Esophagus muscularis mucosa (tissue), 4 donors: Measurements from ENCODE around the gene S100A13. TPM values are rescaled to one million over a fixed set of nuclear protein-coding genes. Genes with fewer than 3 reads are reported as not detected.

Experiments
- DNase-seq: peaks from one replicate; pipeline ENCODE4 v3.0.0-alpha.2; 2017; ENCODE audit errors: extremely low spot score
- H3K27ac ChIP-seq, 4 donors: fragments of 200-600 bp; sonication (generic); replicated peaks in 1 of 4; 1 replicate in 3 of 4; 2 replicates in 1 of 4; pipeline ENCODE4 v1.5.1; 2016 to 2019; ENCODE audit warnings: mild to moderate bottlenecking in 1 of 4
- H3K27me3 ChIP-seq, 4 donors: fragments of 200-600 bp; sonication (generic); one replicate each; pipeline versions ENCODE4 v1.5.1 to v1.6.0; 2016 to 2019
- H3K36me3 ChIP-seq, 4 donors: fragments of 200-600 bp; sonication (generic); one replicate each; pipeline ENCODE4 v1.5.1; 2016 to 2019
- H3K4me1 ChIP-seq, 4 donors: fragments of 200-600 bp; sonication (generic); one replicate each; pipeline ENCODE4 v1.5.1; 2016 to 2019
- H3K4me3 ChIP-seq, 4 donors: fragments of 200-600 bp; sonication (generic); 1 replicate in 2 of 4; 2 replicates in 2 of 4; pipeline ENCODE4 v1.5.1; 2016 to 2019; ENCODE audit warnings: mild to moderate bottlenecking in 4 of 4, moderate library complexity in 1 of 4
- H3K9me3 ChIP-seq, 4 donors: fragments of 200-600 bp; sonication (generic); 1 replicate in 3 of 4; 2 replicates in 1 of 4; pipeline ENCODE4 v1.5.1; 2016 to 2019
- EP300 ChIP-seq: sonication (generic); formaldehyde crosslinking; IDR thresholded peaks from one replicate; pipeline ENCODE4 v1.6.1; 2017; ENCODE audit warnings: antibody characterized with exemption
- POLR2A ChIP-seq: fragments of 450-650 bp; IDR thresholded peaks from one replicate; pipeline ENCODE4 v1.6.1; 2017; ENCODE audit warnings: antibody characterized with exemption, moderate library complexity, mild to moderate bottlenecking, low read depth
- POLR2AphosphoS5 ChIP-seq, 2 donors: sonication (generic); formaldehyde crosslinking; IDR thresholded peaks; one replicate each; pipeline ENCODE4 v1.6.1; 2017; ENCODE audit warnings: antibody characterized with exemption in 2 of 2
- WGBS: methylation state at CpG from one replicate; pipeline ENCODE4 v1.1.5; 2018; 5-methylcytosine and 5-hydroxymethylcytosine counted together
- intact Hi-C: fragments of 100-400 bp; cut with DNase I; formaldehyde crosslinking; loops from one replicate; pipeline ENCODE4 v1.15.1; 2023
- total RNA-seq, 4 donors: library from RNA; depleted of rRNA; stranded (reverse); fragments of >200 nt; gene quantifications; one replicate each; pipeline versions ENCODE4 v1.1.0 to v1.2.1, GENCODE V29; 2016
- TF ChIP-seq, protein P1 (sequence below), 3 experiments: fragments of 200-600 bp in 2 of 3; fragments of 450-650 bp in 1 of 3; sonication (generic) in 2 of 3; IDR thresholded peaks; one replicate each; pipeline ENCODE4 v1.5.1; 2017 to 2019; ENCODE audit warnings: antibody characterized with exemption in 3 of 3, mild to moderate bottlenecking in 2 of 3, moderate library complexity in 1 of 3

The S100A13 gene
- total RNA-seq, 4 donors from 2014 or later: 71.3 to 84.7 (median 83.1) TPM

DNA sequence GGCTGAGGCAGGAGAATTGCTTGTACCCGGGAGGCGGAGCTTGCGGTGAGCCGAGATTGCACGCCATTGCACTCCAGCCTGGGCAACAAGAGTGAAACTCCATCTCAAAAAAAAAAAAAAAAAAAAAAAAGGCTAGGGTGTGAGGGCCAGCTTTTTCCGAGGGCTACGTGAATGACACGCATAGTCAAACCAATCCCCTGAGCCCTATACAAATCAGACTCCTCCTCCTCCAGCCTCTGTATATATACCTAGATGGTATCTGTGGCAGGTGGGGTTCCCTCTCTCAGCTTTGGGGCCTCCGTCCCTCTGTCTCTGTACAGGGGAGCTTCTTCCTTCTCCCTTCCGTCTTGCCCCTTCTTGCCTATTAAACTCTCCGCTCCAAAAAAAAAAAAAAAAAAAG, 21.1 kb downstream of the S100A13 start:
- Histone ChIP-seq H3K27me3 (no peaks in the 10 kb centered on the region), H3K36me3 (peaks cover 6 to 36% (median 29%) of the 10 kb centered on the region in 4 donors), H3K4me1 (peaks cover 31 to 44% (median 37%) of the 10 kb centered on the region in 4 donors), H3K27ac (no peak overlapping the region), H3K4me3 (no peak overlapping the region), H3K9me3 (no peaks in the 10 kb centered on the region)
- 93% methylated on average over 11 of the region's 11 CpGs for WGBS
- DNase-seq: no peak
- no peak for TF ChIP-seq EP300
- TF ChIP-seq, protein P1, sequence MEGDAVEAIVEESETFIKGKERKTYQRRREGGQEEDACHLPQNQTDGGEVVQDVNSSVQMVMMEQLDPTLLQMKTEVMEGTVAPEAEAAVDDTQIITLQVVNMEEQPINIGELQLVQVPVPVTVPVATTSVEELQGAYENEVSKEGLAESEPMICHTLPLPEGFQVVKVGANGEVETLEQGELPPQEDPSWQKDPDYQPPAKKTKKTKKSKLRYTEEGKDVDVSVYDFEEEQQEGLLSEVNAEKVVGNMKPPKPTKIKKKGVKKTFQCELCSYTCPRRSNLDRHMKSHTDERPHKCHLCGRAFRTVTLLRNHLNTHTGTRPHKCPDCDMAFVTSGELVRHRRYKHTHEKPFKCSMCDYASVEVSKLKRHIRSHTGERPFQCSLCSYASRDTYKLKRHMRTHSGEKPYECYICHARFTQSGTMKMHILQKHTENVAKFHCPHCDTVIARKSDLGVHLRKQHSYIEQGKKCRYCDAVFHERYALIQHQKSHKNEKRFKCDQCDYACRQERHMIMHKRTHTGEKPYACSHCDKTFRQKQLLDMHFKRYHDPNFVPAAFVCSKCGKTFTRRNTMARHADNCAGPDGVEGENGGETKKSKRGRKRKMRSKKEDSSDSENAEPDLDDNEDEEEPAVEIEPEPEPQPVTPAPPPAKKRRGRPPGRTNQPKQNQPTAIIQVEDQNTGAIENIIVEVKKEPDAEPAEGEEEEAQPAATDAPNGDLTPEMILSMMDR (IDR thresholded peaks at IDR 0.05): no peak
- TF ChIP-seq POLR2A: no peak
- no peak for TF ChIP-seq POLR2AphosphoS5 (IDR thresholded peaks at IDR 0.05)
- intact Hi-C loops: no loop called here

DNA sequence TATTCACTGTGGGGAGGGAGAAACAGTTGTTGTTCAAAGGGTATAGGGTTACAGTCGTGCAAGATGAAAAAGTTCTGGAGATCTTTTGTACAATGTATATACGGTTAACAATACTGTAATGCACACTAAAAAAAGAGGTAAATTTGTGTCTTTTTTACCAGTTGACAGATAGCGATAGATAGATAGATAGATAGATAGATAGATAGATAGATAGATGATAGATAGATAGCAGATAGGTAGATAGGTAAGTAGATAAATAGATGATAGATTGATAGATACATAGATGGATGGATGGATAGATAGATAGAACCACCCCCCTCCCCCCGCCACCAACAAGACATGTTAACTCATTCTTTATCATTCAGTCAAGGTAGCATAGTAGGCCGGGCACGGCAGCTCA, 24.6 kb downstream of the S100A13 start:
- H3K36me3 ChIP-seq: peaks cover 6 to 33% (median 26%) of the 10 kb centered on the region in 4 donors
- H3K4me1 ChIP-seq: peaks cover 5 to 15% (median 11%) of the 10 kb centered on the region in 4 donors
- no peaks in the 10 kb centered on the region for H3K27me3 ChIP-seq
- no peaks in the 10 kb centered on the region for H3K9me3 ChIP-seq
- no peak overlapping the region for H3K27ac ChIP-seq
- H3K4me3 ChIP-seq: no peak overlapping the region
- TF ChIP-seq POLR2AphosphoS5 (IDR thresholded peaks at IDR 0.05) (no peak), EP300 (no peak), POLR2A (no peak)
- TF ChIP-seq, protein P1 (IDR thresholded peaks at IDR 0.05): no peak
- 90% methylated on average over 6 of the region's 6 CpGs for WGBS
- intact Hi-C loops: no loop called here
- DNase-seq: no peak

DNA sequence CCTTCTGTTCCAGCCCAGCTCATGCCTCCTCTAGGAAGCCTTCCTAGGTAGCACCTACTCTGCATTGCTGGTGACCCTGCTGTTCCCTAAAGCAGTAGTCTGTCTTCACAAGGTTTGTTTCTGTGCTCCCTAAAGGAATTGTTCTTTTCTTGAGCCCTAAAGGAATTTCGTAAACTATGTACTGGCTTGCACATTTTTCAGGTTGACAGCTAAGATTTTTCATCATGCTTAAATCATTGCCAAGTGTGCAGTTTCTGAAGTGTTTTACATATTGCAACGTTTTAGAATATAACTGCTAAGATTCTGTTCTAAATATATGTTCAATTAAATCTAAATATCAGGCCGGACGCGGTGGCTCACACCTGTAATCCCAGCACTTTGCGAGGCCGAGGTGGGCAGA, 27.5 kb downstream of the S100A13 start:
- WGBS: 84% methylated on average over 7 of the region's 7 CpGs
- H3K4me3 ChIP-seq: no peak overlapping the region

DNA sequence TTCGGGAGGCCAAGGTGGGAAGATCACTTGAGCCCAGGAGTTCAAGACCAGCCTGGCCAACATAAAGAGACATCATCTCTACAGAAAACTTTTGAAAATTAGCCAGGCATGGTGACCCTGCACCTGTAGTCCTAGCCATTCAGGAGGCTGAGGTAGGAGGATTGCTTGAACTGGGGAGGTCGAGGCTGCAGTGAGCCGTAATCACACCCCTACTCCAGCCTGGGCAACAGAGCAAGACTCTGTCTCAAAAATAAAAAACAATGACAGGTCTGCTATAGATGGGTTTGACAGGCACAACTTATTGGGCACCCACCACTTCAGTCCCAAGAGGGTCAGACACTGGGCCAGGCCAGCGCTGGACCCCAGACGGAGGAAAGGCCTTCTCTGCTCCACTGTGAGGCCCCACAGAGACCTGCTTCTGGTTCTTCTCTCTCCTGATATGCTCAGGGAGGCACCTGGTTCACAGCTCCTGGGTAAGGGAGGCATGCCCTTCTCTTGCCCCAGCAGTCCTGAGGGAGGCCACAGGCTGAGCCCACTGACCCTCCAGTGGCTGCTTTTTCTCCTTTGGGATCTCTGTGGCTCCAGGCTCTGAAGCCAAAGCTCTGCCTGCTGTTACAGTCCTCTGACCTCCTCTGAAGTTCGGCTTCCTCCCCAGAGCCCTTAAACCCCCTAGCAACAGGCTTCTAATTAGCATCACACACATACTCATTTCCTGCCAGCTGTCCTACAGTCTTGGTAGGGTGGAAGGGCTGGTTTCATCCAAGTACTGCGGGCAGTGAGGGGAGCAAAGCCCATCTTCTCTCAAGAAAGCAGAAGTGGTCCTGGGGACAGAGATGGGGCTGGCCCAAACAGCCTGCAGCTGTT, 28.8 kb downstream of the S100A13 start:
- no peak for TF ChIP-seq EP300
- TF ChIP-seq, protein P1 (IDR thresholded peaks at IDR 0.05): no peak
- TF ChIP-seq POLR2A: no peak
- TF ChIP-seq POLR2AphosphoS5 (IDR thresholded peaks at IDR 0.05): peak in 1 of 2 donors; percentile 11
- intact Hi-C loops: no loop called here
- H3K4me3 ChIP-seq: no peak overlapping the region
- no peak overlapping the region for H3K27ac ChIP-seq
- WGBS: 70% methylated on average over 7 of the region's 7 CpGs
- no peaks in the 10 kb centered on the region for H3K27me3 ChIP-seq
- H3K4me1 ChIP-seq: peaks cover 0 to 7% (median 3%) of the 10 kb centered on the region in 4 donors
- H3K9me3 ChIP-seq: no peaks in the 10 kb centered on the region
- peaks cover 0 to 3% (median 0%) of the 10 kb centered on the region in 4 donors for H3K36me3 ChIP-seq
- no peak for DNase-seq

More for the DNA sequence above, 27.5 kb downstream of the S100A13 start:
- TF ChIP-seq POLR2AphosphoS5 (IDR thresholded peaks at IDR 0.05) (no peak), POLR2A (no peak), EP300 (no peak)
- TF ChIP-seq, protein P1 (IDR thresholded peaks at IDR 0.05): no peak
- Histone ChIP-seq H3K27ac (no peak overlapping the region), H3K36me3 (peaks cover 0 to 4% (median 2%) of the 10 kb centered on the region in 4 donors), H3K4me1 (peaks cover 0 to 7% (median 3%) of the 10 kb centered on the region in 4 donors), H3K27me3 (no peaks in the 10 kb centered on the region), H3K9me3 (no peaks in the 10 kb centered on the region)
- intact Hi-C loops: no loop called here
- no peak for DNase-seq
